Measurements from ENCODE around the gene DES.

- no peak for TF ChIP-seq REST (IDR thresholded peaks at IDR 0.05; ENCODE audit: borderline replicate concordance)
- TF ChIP-seq EZH2 (IDR thresholded peaks at IDR 0.05; ENCODE audit: borderline replicate concordance, insufficient read depth, low read length, poor library complexity, severe bottlenecking), result no peak
- no peak for TF ChIP-seq CTCF (IDR thresholded peaks at IDR 0.05; ENCODE audit: poor library complexity, severe bottlenecking)
Observed at GRCh38 chr2:219418155-219419011, at the start of gene DES.
